Astrocyte (in vitro differentiated cells and primary cell): ENCODE data around the gene ARPP19.

Experiments used
- CTCF ChIP-seq: IDR thresholded peaks from 2 replicates; pipeline ENCODE4 v1.5.1; 2011; ENCODE audit warnings: low read depth, mild to moderate bottlenecking, inconsistent platforms, low read length, moderate library complexity; ENCODE audit not compliant: insufficient read depth
- EZH2 ChIP-seq: IDR thresholded peaks from 2 replicates; pipeline ENCODE4 v1.6.1; 2012; ENCODE audit warnings: mild to moderate bottlenecking, low read length, inconsistent platforms; ENCODE audit not compliant: insufficient read depth

DNA sequence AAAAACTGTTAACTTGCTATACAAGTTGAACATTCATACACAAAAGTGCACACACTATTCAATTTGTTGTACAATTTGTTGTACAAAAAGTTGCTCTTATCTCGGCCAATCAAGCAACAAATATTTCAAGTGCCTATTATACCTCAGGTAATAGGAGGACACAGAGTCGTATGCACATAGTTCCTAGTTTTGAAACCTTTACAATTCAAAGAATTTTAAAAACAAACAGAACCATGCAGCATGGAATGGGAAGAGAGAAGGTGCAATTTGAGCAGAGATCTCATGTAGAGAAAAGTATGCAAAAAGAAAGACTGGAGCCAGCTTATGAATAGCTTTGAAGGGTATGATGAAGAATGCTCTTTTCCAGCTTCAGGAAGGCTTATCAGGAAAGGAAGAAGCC is 46.5 kb upstream of the ARPP19 start:
- no peak for TF ChIP-seq CTCF
- no peak for TF ChIP-seq EZH2
